GM12891 (cell line): ENCODE measurements around the gene RNF40.
"Not testable (repeated sequence)": the region's sequence is repeated elsewhere in the genome, so short reads cannot be mapped to it uniquely, and the experiment has no call there.

Source experiments
- DNase-seq: peaks from one replicate; pipeline ENCODE4 v3.0.0; 2011; ENCODE audit warnings: low spot score; ENCODE audit not compliant: insufficient read length
- FAIRE-seq: peaks from 2 replicates; lab custom pipeline; 2011; peaks lifted over from hg19 to GRCh38; lab: Jason Lieb, UNC
- PAX5 ChIP-seq: IDR thresholded peaks from 2 replicates; pipeline ENCODE4 v1.6.1; 2011; ENCODE audit warnings: low read length, moderate library complexity, mild to moderate bottlenecking; ENCODE audit not compliant: insufficient read depth, severe bottlenecking
- POLR2A ChIP-seq: IDR thresholded peaks from 2 replicates; pipeline ENCODE4 v1.6.1; 2011; ENCODE audit warnings: low read depth, low read length, control low read depth
- POLR2AphosphoS5 ChIP-seq: IDR thresholded peaks from 2 replicates; pipeline ENCODE4 v1.6.1; 2011; ENCODE audit warnings: low read depth, low read length, control low read depth
- POU2F2 ChIP-seq: IDR thresholded peaks from 2 replicates; pipeline ENCODE4 v1.6.1; 2011; ENCODE audit warnings: low read depth, mild to moderate bottlenecking, control low read depth, low read length, moderate library complexity
- SPI1 ChIP-seq: IDR thresholded peaks from 2 replicates; pipeline ENCODE4 v1.6.1; 2011; ENCODE audit warnings: low read depth, low read length, control low read depth
- TAF1 ChIP-seq: IDR thresholded peaks from 2 replicates; pipeline ENCODE4 v1.6.1; 2011; ENCODE audit warnings: low read depth, low read length, control low read depth

RNF40 gene

DNA sequence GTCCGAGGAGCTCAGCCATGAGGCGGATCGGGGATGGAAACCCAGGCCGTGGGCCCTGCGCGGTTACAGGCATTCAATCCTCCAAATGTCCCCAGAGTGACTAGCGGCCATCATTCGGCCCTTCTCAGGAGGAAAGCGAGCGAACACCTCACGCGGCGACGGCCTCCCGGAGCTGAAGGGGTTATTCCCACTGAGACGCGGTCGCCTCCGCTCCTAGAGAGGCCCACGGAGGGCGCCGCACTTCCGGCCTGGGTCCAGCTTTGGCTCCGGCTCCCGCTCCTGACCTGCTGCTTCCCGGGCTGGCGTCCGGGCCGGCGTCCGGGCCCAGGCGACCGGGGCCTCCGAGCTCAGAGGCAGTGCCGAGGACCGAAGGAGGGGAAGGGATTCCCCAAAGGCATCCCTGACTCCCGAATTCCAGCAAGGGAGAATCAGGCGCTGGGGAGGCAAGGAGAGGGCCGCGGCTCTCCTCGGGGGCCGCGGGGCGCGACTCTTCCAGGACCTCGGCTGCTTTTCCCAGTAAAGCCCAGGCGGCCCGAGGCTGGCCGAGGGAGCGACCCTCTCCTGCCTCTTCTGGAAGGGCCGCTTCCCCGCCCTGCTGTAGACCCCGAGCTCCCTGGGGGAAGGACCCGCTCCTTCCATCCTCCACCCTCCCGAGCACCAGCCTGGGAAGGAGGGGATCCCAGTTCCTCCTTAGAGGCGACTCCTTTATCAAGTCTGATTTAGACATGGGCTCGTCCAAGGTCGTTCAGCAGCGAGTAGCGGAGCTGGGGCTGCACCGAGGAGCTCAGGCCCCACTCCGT is 43.4 kb downstream of the RNF40 start:
- DNase-seq (no peak), FAIRE-seq (no peak)
- TF ChIP-seq POLR2AphosphoS5 = no peak
- TF ChIP-seq POU2F2 = no peak
- no peak for TF ChIP-seq TAF1
- TF ChIP-seq SPI1 = no peak
- TF ChIP-seq PAX5 = no peak
- TF ChIP-seq POLR2A = no peak

DNA sequence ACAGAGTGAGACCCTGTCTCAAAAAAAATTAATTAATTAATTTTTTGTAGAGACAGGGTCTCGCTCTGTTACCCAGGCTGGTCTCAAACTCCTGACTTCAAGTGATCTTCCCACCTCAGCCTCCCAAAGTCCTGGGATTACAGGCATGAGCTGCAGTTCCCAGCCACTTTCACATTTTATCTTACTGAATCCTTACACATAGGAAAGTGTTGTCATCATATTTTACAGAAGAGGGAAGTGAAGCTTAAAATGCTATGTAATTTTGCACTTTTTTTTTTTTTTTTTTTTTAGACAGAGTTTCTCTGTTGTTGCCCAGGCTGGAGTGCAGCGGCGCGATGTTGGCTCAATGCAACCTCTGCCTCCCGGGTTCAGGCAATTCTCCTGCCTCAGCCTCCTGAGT is 46.0 kb downstream of the RNF40 start:
- FAIRE-seq = no peak
- no peak for DNase-seq
- no peak for TF ChIP-seq PAX5
- no peak for TF ChIP-seq TAF1
- no peak for TF ChIP-seq POLR2A
- TF ChIP-seq SPI1 = 0 out of 2 replicates have a peak, but pooled peaks have one; percentile 18
- no peak for TF ChIP-seq POU2F2
- no peak for TF ChIP-seq POLR2AphosphoS5

DNA sequence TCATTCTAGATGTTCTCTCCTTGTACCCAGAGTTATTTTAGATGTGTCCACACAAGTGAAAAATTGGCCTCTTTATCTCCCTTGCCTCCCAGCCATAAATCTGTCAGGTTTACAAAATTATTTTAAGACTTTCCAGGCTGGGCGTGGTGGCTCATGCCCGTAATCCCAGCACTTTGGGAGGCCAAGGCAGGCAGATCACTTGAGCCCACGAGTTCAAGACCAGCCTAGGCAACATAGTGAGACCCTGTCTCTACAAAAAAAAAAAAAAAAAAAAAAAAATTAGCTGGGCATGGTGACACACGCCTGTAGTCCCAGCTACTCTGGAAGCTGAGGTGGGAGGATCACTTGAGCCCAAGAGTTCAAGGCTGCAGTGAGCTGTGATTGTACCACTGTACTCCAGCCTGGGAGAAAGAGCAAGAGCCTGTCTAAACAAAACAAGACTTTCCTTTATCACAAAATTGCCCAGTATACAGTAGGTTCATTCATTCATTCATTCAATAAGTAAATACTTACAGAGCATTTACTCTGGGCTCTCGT is 46.8 kb downstream of the RNF40 start:
- not testable (repeated sequence) for DNase-seq, FAIRE-seq

DNA sequence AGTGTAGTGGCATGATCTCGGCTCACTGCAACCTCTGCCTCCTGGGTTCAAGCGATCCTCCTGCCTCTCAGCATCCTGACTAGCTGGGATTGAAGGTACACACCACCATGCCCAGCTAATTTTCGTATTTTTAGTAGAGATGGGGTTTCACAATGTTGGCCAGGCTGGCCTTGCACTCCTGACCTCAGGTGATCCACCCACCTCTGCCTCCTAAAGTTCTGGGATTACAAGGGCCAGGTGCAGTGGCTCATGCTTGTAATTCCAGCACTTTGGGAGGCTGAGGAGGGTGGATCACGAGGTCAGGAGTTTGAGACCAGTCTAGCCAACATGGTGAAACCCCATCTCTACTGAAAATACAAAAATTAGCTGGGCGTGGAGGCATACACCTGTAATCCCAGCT is 47.6 kb downstream of the RNF40 start:
- not testable (repeated sequence) for FAIRE-seq

DNA sequence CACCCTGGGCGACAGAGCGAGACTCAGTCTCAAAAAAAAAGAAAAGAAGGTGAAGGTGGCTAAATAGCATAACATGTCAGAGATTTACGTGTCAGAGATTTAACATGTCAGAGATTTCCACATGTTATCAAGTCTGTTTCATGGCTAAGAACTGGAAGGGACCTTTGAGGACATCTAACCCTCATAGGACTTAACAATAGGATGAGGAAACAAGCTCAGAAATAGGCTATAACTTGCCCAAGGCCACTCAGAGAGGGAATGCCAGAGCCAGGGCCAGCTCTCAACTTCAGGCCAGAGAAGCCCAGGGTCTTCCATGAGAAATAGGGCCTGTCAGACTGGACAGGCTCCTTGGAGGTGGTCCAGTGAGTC is 51.7 kb downstream of the RNF40 start:
- no peak for FAIRE-seq
- TF ChIP-seq POU2F2 = no peak
- TF ChIP-seq SPI1 = no peak

More for the DNA sequence above, 47.6 kb downstream of the RNF40 start:
- not testable (repeated sequence) for DNase-seq

DNA sequence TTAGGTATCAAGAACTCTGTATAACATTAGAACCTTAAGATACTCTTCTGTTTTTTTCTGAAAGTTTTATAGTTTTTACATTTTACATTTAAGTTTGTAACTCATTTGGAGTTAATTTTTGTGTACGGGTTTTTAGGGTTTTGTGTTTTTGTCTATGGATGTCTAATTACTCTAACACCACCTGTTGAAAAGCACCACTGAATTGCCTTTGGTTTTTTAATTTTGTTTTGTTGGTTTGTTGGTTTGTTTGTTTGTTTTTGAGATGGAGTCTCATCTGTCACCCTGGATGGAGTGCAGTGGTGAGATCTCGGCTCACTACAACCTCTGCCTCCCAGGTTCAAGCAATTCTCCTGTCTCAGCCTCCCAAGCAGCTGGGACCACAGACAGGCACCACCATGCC is 54.6 kb downstream of the RNF40 start:
- no peak for TF ChIP-seq TAF1
- no peak for TF ChIP-seq POLR2A
- no peak for TF ChIP-seq POLR2AphosphoS5
- no peak for TF ChIP-seq POU2F2
- TF ChIP-seq SPI1 = no peak
- no peak for TF ChIP-seq PAX5
- DNase-seq (no peak), FAIRE-seq (no peak)

More for the DNA sequence above, 51.7 kb downstream of the RNF40 start:
- no peak for DNase-seq

DNA sequence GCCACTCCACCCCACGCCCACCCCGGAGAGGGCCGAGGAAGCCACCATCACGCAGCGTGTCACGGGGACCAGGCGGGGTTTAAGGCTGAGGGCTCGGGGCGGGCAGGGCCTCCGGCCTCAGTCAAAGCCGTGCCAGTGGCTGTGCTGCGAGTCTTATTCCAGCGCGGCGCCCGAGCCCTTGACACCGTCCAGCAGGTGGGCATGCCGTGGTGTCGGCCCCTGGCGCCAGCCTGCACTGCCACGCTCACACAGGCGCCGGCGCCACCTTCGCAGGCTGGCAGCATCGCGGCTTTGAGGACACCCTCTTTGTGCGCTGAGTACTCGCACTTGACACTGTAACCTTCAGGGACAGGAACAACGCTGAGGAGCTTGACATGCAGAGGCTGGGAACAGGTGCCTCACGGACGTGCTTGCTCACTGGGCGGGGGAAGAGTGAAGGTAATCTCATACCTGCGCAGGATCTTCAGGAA is 58.9 kb downstream of the RNF40 start:
- FAIRE-seq (no peak), DNase-seq (no peak)
- TF ChIP-seq TAF1 (no peak), POLR2AphosphoS5 (no peak), POU2F2 (no peak), PAX5 (no peak), POLR2A (no peak), SPI1 (no peak)

DNA sequence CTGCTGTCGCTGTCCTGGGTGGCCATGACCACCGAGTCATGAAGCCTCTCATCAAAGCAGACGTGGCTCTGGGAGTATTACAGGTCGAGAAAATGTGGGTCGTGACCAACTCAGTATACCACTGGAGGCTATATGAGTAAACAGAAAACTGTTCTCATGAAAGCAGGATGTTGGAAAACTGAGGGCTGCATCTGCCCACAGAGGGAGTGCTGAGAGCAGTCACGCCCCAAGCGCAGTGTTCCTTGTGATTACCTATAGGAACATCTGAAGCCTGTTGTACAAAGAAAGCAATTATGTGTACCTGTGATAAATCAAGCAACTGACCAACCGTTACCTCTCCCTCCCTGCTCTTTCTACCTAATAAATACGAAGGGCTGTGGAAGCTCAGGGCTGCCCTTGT is 59.3 kb downstream of the RNF40 start:
- DNase-seq, FAIRE-seq: not testable (repeated sequence)

DNA sequence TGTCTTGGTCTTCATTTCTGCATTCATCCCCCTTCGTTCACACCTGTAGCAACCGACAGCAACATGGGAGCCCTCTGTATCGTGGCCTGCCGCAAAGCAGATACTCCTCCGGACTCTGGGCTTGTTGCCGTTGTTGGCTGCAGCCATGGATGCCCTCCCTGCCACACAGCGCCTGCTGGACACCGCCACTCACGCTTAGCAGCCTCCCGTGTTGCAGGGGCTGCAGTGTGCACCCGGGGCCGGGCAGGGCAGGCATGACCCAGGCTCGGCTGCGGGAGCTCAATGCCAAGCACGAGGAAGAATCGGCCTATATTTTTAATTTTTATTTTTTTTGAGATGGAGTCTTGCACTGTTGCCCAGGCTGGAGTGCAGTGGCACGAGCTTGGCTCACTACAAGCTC is 59.8 kb downstream of the RNF40 start:
- TF ChIP-seq POLR2A (no peak), SPI1 (no peak), POLR2AphosphoS5 (no peak), POU2F2 (no peak), TAF1 (no peak), PAX5 (no peak)
- FAIRE-seq (no peak), DNase-seq (no peak)
